Hematopoietic multipotent progenitor cell treated with erythropoietin and hydrocortisone succinate and interleukin-3 and kit ligand, for 17 days (in vitro differentiated cells): ENCODE measurements around the gene DLGAP5.

Source experiments
- DNase-seq: peaks from one replicate; pipeline ENCODE4 v3.0.0-alpha.2; 2015; ENCODE audit warnings: low spot score

Gene DLGAP5

GRCh38 chr14:55180434-55180833 is 11.0 kb downstream of the DLGAP5 start:
- no peak for DNase-seq

- DNase-seq: no peak
Measured at GRCh38 chr14:55180006-55180405, 11.4 kb downstream of the DLGAP5 start.

- DNase-seq: no peak
Measured at GRCh38 chr14:55170526-55170925, 20.9 kb downstream of the DLGAP5 start.

GRCh38 chr14:55160989-55161388 is 30.4 kb downstream of the DLGAP5 start:
- peak; percentile 70 for DNase-seq

- DNase-seq: no peak
Measured at GRCh38 chr14:55158412-55158811, 33.0 kb downstream of the DLGAP5 start.

- DNase-seq: no peak
Measured at GRCh38 chr14:55157080-55157479, 34.3 kb downstream of the DLGAP5 start.

- DNase-seq: no peak
Measured at GRCh38 chr14:55153951-55154350, 37.4 kb downstream of the DLGAP5 start.

- DNase-seq: no peak
Measured at GRCh38 chr14:55152052-55152753, 39.2 kb downstream of the DLGAP5 start.

- DNase-seq: no peak
Measured at GRCh38 chr14:55151601-55152000, 39.8 kb downstream of the DLGAP5 start.

- DNase-seq: no peak
Measured at GRCh38 chr14:55146425-55146824, 45.0 kb downstream of the DLGAP5 start.

- no peak for DNase-seq
Measured at GRCh38 chr14:55142466-55142865, 48.9 kb downstream of the DLGAP5 start.

GRCh38 chr14:55141825-55142224 is 49.6 kb downstream of the DLGAP5 start:
- DNase-seq: no peak

- no peak for DNase-seq
Measured at GRCh38 chr14:55139696-55140509, 51.5 kb downstream of the DLGAP5 start.

- no peak for DNase-seq
Measured at GRCh38 chr14:55139141-55139540, 52.2 kb downstream of the DLGAP5 start.

- DNase-seq: peak; percentile 46
Measured at GRCh38 chr14:55138091-55138490, 53.3 kb downstream of the DLGAP5 start.

GRCh38 chr14:55136885-55137786 is 54.2 kb downstream of the DLGAP5 start:
- no peak for DNase-seq

GRCh38 chr14:55136241-55136640 is 55.1 kb downstream of the DLGAP5 start:
- no peak for DNase-seq

GRCh38 chr14:55133416-55133815 is 58.0 kb downstream of the DLGAP5 start:
- peak; percentile 45 for DNase-seq

GRCh38 chr14:55131370-55132137 is 59.8 kb downstream of the DLGAP5 start:
- peak; percentile 49 for DNase-seq

- DNase-seq: no peak
Measured at GRCh38 chr14:55130196-55130550, 61.2 kb downstream of the DLGAP5 start.

GRCh38 chr14:55129428-55130195 is 61.8 kb downstream of the DLGAP5 start:
- peak; percentile 64 for DNase-seq
